GM23338 (cell line): ENCODE measurements around the gene GLCE.

ENCODE experiments used
- CREB1 ChIP-seq: fragments of 250-450 bp; sonication (Bioruptor Pico); IDR thresholded peaks from 2 replicates; pipeline ENCODE4 v1.5.0; 2020; ENCODE audit warnings: low read depth, mild to moderate bottlenecking, moderate library complexity
- CTCF ChIP-seq, 2 experiments: fragments of 200-600 bp in 1 of 2; sonication (generic) in 1 of 2; conservative IDR thresholded peaks; 2 replicates each; pipeline versions ENCODE4 v1.5.1 to v1.6.1; 2016 to 2017; ENCODE audit warnings: antibody characterized with exemption in 2 of 2, low read depth in 2 of 2, mild to moderate bottlenecking in 2 of 2, moderate library complexity in 1 of 2
- ETS1 ChIP-seq: IDR thresholded peaks from 2 replicates; pipeline ENCODE4 v1.6.1; 2016; ENCODE audit warnings: antibody characterized with exemption
- EZH2 ChIP-seq: fragments of 200-600 bp; sonication (generic); IDR thresholded peaks from one replicate; pipeline ENCODE4 v1.8.0; 2017; ENCODE audit warnings: antibody characterized with exemption, mild to moderate bottlenecking, low read depth; ENCODE audit not compliant: unreplicated experiment
- EZH2phosphoT487 ChIP-seq: fragments of 200-600 bp; sonication (generic); IDR thresholded peaks from one replicate; pipeline ENCODE4 v1.8.1; 2018; ENCODE audit warnings: antibody characterized with exemption; ENCODE audit not compliant: unreplicated experiment
- JUNB ChIP-seq: IDR thresholded peaks from one replicate; pipeline ENCODE4 v1.6.1; 2016; ENCODE audit warnings: antibody characterized with exemption; ENCODE audit not compliant: unreplicated experiment
- NANOG ChIP-seq: IDR thresholded peaks from 2 replicates; pipeline ENCODE4 v1.6.1; 2016; ENCODE audit warnings: antibody characterized with exemption, borderline replicate concordance
- POLR2AphosphoS5 ChIP-seq: IDR thresholded peaks from 2 replicates; pipeline ENCODE4 v1.6.1; 2016; ENCODE audit warnings: antibody characterized with exemption, low read depth
- REST ChIP-seq: IDR thresholded peaks from one replicate; pipeline ENCODE4 v1.6.1; 2018; ENCODE audit warnings: antibody characterized with exemption; ENCODE audit not compliant: unreplicated experiment
- ZNF114 ChIP-seq: fragments of 250-450 bp; sonication (Bioruptor Pico); IDR thresholded peaks from 2 replicates; pipeline ENCODE4 v1.5.0; 2020; ENCODE audit warnings: mild to moderate bottlenecking, moderate library complexity

GRCh38 chr15:69290346-69291164 is 130.1 kb downstream of the GLCE start:
- TF ChIP-seq CTCF (conservative IDR thresholded peaks at IDR 0.05; ENCODE audit: low read depth in 2 of 2) = no peak
- TF ChIP-seq POLR2AphosphoS5 = no peak
- TF ChIP-seq ZNF114 (CRISPR knock-in tag) = no peak
- no peak for TF ChIP-seq CREB1 (CRISPR knock-in tag)
- TF ChIP-seq EZH2phosphoT487 = no peak
- TF ChIP-seq REST = no peak
- no peak for TF ChIP-seq ETS1
- TF ChIP-seq JUNB = no peak
- TF ChIP-seq EZH2 = no peak
- TF ChIP-seq NANOG = no peak
